PC-9 (cell line): Measurements from ENCODE around the gene CTIF. TPM values are rescaled to one million over a fixed set of nuclear protein-coding genes. Genes with fewer than 3 reads are reported as not detected.

ENCODE experiments used
- BruUV-seq: library from RNA; stranded (reverse); fragments of 400-500 nt; replicated peaks from 2 replicates; lab custom pipeline; 2021; lab: Mats Ljungman, UMichigan
- CTCF ChIA-PET: fragments of 300-600 bp; sonication (Branson Sonifier 250); formaldehyde crosslinking; loops from one replicate; lab custom pipeline; 2022; ENCODE audit warnings: antibody characterized with exemption; lab: Charles Lee
- POLR2A ChIA-PET: fragments of 300-600 bp; sonication (Branson Sonifier 250); formaldehyde crosslinking; loops from one replicate; lab custom pipeline; 2022; ENCODE audit warnings: antibody characterized with exemption; ENCODE audit not compliant: unreplicated experiment; lab: Charles Lee
- DNase-seq, 2 experiments: peaks; one replicate each; pipeline versions ENCODE4 v3.0.0 to v3.0.0-alpha.2; 2015 to 2022; ENCODE audit warnings: mixed read lengths in 1 of 2
- H2AFZ ChIP-seq: fragments of 200-600 bp; sonication (generic); 2 replicates; pipeline ENCODE4 v1.8.1; 2017; ENCODE audit warnings: antibody characterized with exemption
- H3F3A ChIP-seq: fragments of 200-600 bp; sonication (generic); 2 replicates; pipeline ENCODE4 v1.8.1; 2017; ENCODE audit warnings: antibody characterized with exemption, mild to moderate bottlenecking, low read depth; ENCODE audit not compliant: insufficient read depth
- H3K27ac ChIP-seq: fragments of 200-600 bp; sonication (generic); 2 replicates; pipeline ENCODE4 v1.6.1; 2016; ENCODE audit warnings: mixed run types
- H3K27me3 ChIP-seq: fragments of 200-600 bp; sonication (generic); 2 replicates; pipeline ENCODE4 v1.6.1; 2016; ENCODE audit warnings: low read depth, mixed run types; ENCODE audit not compliant: insufficient read depth
- H3K36me3 ChIP-seq: fragments of 200-600 bp; sonication (generic); 2 replicates; pipeline ENCODE4 v1.6.1; 2016; ENCODE audit warnings: low read depth, mixed run types
- H3K4me1 ChIP-seq: fragments of 200-600 bp; sonication (generic); replicated peaks from 2 replicates; pipeline ENCODE4 v1.6.1; 2016; ENCODE audit warnings: mixed run types; ENCODE audit not compliant: insufficient read depth
- H3K4me2 ChIP-seq: fragments of 200-600 bp; sonication (generic); 2 replicates; pipeline ENCODE4 v1.6.1; 2017; ENCODE audit warnings: mixed run types
- H3K4me3 ChIP-seq: fragments of 200-600 bp; sonication (generic); 2 replicates; pipeline ENCODE4 v1.6.1; 2016; ENCODE audit warnings: mixed run types
- H3K79me2 ChIP-seq: fragments of 200-600 bp; sonication (generic); 2 replicates; pipeline ENCODE4 v1.6.1; 2017; ENCODE audit warnings: low read depth, mixed run types
- H3K9me2 ChIP-seq: fragments of 200-600 bp; sonication (generic); 2 replicates; pipeline ENCODE4 v1.8.1; 2017; ENCODE audit warnings: mild to moderate bottlenecking; ENCODE audit not compliant: insufficient read depth
- H3K9me3 ChIP-seq: fragments of 200-600 bp; sonication (generic); 2 replicates; pipeline ENCODE4 v1.8.1; 2016; ENCODE audit warnings: low read depth; ENCODE audit not compliant: insufficient read depth
- H4K20me1 ChIP-seq: fragments of 200-600 bp; sonication (generic); 2 replicates; pipeline ENCODE4 v1.8.1; 2017; ENCODE audit not compliant: insufficient read depth
- CTCF ChIP-seq: fragments of 200-600 bp; sonication (generic); conservative IDR thresholded peaks from 2 replicates; pipeline ENCODE4 v1.6.1; 2017; ENCODE audit warnings: mixed run types, antibody characterized with exemption, mild to moderate bottlenecking, moderate library complexity
- EZH2 ChIP-seq: fragments of 200-600 bp; sonication (generic); IDR thresholded peaks from 2 replicates; pipeline ENCODE4 v1.8.0; 2017; ENCODE audit warnings: antibody characterized with exemption, low read depth
- intact Hi-C: fragments of 100-400 bp; cut with micrococcal nuclease; formaldehyde crosslinking; loops from one replicate; pipeline ENCODE4 v1.10.0; 2022; ENCODE audit not compliant: unreplicated experiment
- total RNA-seq: library from RNA; stranded (reverse); gene quantifications from 2 replicates; pipeline ENCODE4 v1.2.3, GENCODE V29; 2021

CTIF gene
- total RNA-seq, 1 experiment from 2014 or later, result 26.2 TPM

- no peaks in the 10 kb centered on the region for H3K79me2 ChIP-seq
- H3K27ac ChIP-seq, result no peak overlapping the region
- ChIA-PET POLR2A (no interaction called here), CTCF (interaction anchor here (1.0 kb wide), 1 partner anchor 633 kb away, joined by 3 read pairs; no protein-coding TSS in a partner anchor)
- H2AFZ ChIP-seq, result no peak overlapping the region
- H3K27me3 ChIP-seq, result no peaks in the 10 kb centered on the region
- no peaks in the 10 kb centered on the region for H3K9me2 ChIP-seq
- H3K36me3 ChIP-seq, result no peaks in the 10 kb centered on the region
- H3K4me3 ChIP-seq, result no peak overlapping the region
- TF ChIP-seq CTCF (no peak), EZH2 (no peak)
- no peak overlapping the region for H3K4me2 ChIP-seq
- intact Hi-C loops, result loop anchor here (5.0 kb wide), 1 partner anchor 169 kb away; no protein-coding TSS in a partner anchor
- no peaks in the 10 kb centered on the region for H3K4me1 ChIP-seq
- no peaks in the 10 kb centered on the region for H4K20me1 ChIP-seq
- DNase-seq, result no peak
- 0 out of 2 replicates have a peak, but pooled peaks cover 3% of the 10 kb centered on the region for H3F3A ChIP-seq
- no TSS peak for BruUV-seq
- H3K9me3 ChIP-seq, result no peaks in the 10 kb centered on the region
These were observed 239.6 kb downstream of the CTIF start for GRCh38 chr18:48778344-48779011.

- Histone ChIP-seq H3K27me3 (no peaks in the 10 kb centered on the region), H3K4me3 (no peak overlapping the region), H3K79me2 (no peaks in the 10 kb centered on the region), H2AFZ (no peak overlapping the region), H3K27ac (no peak overlapping the region), H4K20me1 (no peaks in the 10 kb centered on the region), H3K4me1 (no peaks in the 10 kb centered on the region), H3K36me3 (no peaks in the 10 kb centered on the region), H3F3A (0 out of 2 replicates have a peak, but pooled peaks cover 3% of the 10 kb centered on the region), H3K9me2 (no peaks in the 10 kb centered on the region), H3K9me3 (no peaks in the 10 kb centered on the region), H3K4me2 (no peak overlapping the region)
- intact Hi-C loops, result loop anchor here (5.0 kb wide), 1 partner anchor 168 kb away; no protein-coding TSS in a partner anchor
- TF ChIP-seq CTCF (no peak), EZH2 (no peak)
- CTCF ChIA-PET, result no interaction called here
- POLR2A ChIA-PET, result no interaction called here
- no TSS peak for BruUV-seq
- DNase-seq, result no peak
These were observed 240.6 kb downstream of the CTIF start for GRCh38 chr18:48779462-48779861.

- no peaks in the 10 kb centered on the region for H3K79me2 ChIP-seq
- no peaks in the 10 kb centered on the region for H3K9me2 ChIP-seq
- H2AFZ ChIP-seq, result no peak overlapping the region
- no peaks in the 10 kb centered on the region for H3K9me3 ChIP-seq
- no peak overlapping the region for H3K4me2 ChIP-seq
- intact Hi-C loops, result no loop called here
- ChIA-PET POLR2A (no interaction called here), CTCF (no interaction called here)
- no peak for DNase-seq
- H3K27ac ChIP-seq, result no peak overlapping the region
- H4K20me1 ChIP-seq, result no peaks in the 10 kb centered on the region
- TF ChIP-seq EZH2 (no peak), CTCF (no peak)
- BruUV-seq, result no TSS peak
- H3K4me1 ChIP-seq, result no peaks in the 10 kb centered on the region
- no peak overlapping the region for H3K4me3 ChIP-seq
- no peaks in the 10 kb centered on the region for H3K36me3 ChIP-seq
- H3K27me3 ChIP-seq, result no peaks in the 10 kb centered on the region
- H3F3A ChIP-seq, result 0 out of 2 replicates have a peak, but pooled peaks cover 3% of the 10 kb centered on the region
These were observed 241.5 kb downstream of the CTIF start for GRCh38 chr18:48780201-48780912.
